SK-N-SH (cell line): Measurements from ENCODE around the gene KCNB1. TPM values are rescaled to one million over a fixed set of nuclear protein-coding genes. Genes with fewer than 3 reads are reported as not detected.
A peak's percentile ranks its signal among the peaks of the same experiment; 100 is the strongest.

ENCODE experiments used
- CTCF ChIA-PET: fragments of 300-600, 350-600 bp; formaldehyde crosslinking; extraction: SDS; loops from one replicate; lab custom pipeline; 2021; lab: Yijun Ruan, JAX
- POLR2A ChIA-PET: fragments of 350-600 bp; sonication (Branson Sonifier 250); formaldehyde crosslinking; extraction: SDS; loops from one replicate; lab custom pipeline; 2020; ENCODE audit warnings: antibody characterized with exemption, inconsistent platforms; lab: Yijun Ruan, JAX
- DNase-seq: peaks from one replicate; pipeline ENCODE4 v3.0.0; 2012
- H2AFZ ChIP-seq: fragments of 200-600 bp; sonication (generic); 2 replicates; pipeline ENCODE4 v1.8.1; 2016; ENCODE audit warnings: antibody characterized with exemption, mild to moderate bottlenecking, low read depth
- H3F3A ChIP-seq: fragments of 200-600 bp; sonication (generic); replicated peaks from 2 replicates; pipeline ENCODE3; 2016; ENCODE audit warnings: antibody characterized with exemption, mild to moderate bottlenecking; ENCODE audit not compliant: insufficient read depth
- H3K27ac ChIP-seq, 2 experiments: fragments of 200-500 bp in 1 of 2; fragments of 200-600 bp in 1 of 2; sonication (Bioruptor generic) in 1 of 2; sonication (generic), shearing (Covaris generic) in 1 of 2; 2 replicates each; pipeline versions ENCODE4 v1.5.1 to v1.6.1; 2014 to 2016; ENCODE audit warnings: low read depth in 2 of 2, inconsistent platforms in 1 of 2, low read length in 1 of 2, mild to moderate bottlenecking in 1 of 2, mixed read lengths in 1 of 2
- H3K27me3 ChIP-seq: fragments of 200-600 bp; sonication (generic), shearing (Covaris generic); 2 replicates; pipeline ENCODE4 v1.6.1; 2016; ENCODE audit warnings: mixed run types; ENCODE audit not compliant: insufficient read depth
- H3K36me3 ChIP-seq, 2 experiments: fragments of 200-500 bp in 1 of 2; fragments of 200-600 bp in 1 of 2; sonication (Bioruptor generic) in 1 of 2; sonication (generic) in 1 of 2; replicated peaks in 1 of 2; 2 replicates each; pipeline versions ENCODE3 to v1.5.1; 2014 to 2016; ENCODE audit warnings: low read length in 1 of 2, mild to moderate bottlenecking in 1 of 2; ENCODE audit not compliant: insufficient read depth in 2 of 2, control insufficient read depth in 1 of 2
- H3K4me1 ChIP-seq, 2 experiments: fragments of 200-500 bp in 1 of 2; fragments of 200-600 bp in 1 of 2; sonication (Bioruptor generic) in 1 of 2; sonication (generic), shearing (Covaris generic) in 1 of 2; 2 replicates each; pipeline versions ENCODE4 v1.5.1 to v1.6.1; 2014 to 2016; ENCODE audit warnings: low read depth in 1 of 2, low read length in 1 of 2, mixed run types in 1 of 2; ENCODE audit not compliant: insufficient read depth in 2 of 2, control insufficient read depth in 1 of 2
- H3K4me2 ChIP-seq: fragments of 200-600 bp; sonication (generic), shearing (Covaris generic); 2 replicates; pipeline ENCODE4 v1.6.1; 2017; ENCODE audit warnings: mixed run types
- H3K4me3 ChIP-seq, 2 experiments: fragments of 200-500 bp in 1 of 2; fragments of 200-600 bp in 1 of 2; sonication (Bioruptor generic) in 1 of 2; sonication (generic), shearing (Covaris generic) in 1 of 2; 2 replicates each; pipeline versions ENCODE4 v1.5.1 to v1.8.1; 2014 to 2016; ENCODE audit warnings: low read depth in 2 of 2, inconsistent platforms in 1 of 2, low read length in 1 of 2, mild to moderate bottlenecking in 1 of 2, mixed read lengths in 1 of 2, moderate library complexity in 1 of 2
- H3K79me2 ChIP-seq: fragments of 200-600 bp; sonication (generic); 2 replicates; pipeline ENCODE4 v1.8.1; 2017; ENCODE audit warnings: mild to moderate bottlenecking; ENCODE audit not compliant: insufficient read depth
- H3K9ac ChIP-seq: fragments of 200-600 bp; sonication (generic); 2 replicates; pipeline ENCODE4 v1.6.1; 2017; ENCODE audit warnings: mixed run types
- H3K9me2 ChIP-seq: fragments of 200-600 bp; sonication (generic); 2 replicates; pipeline ENCODE4 v1.6.1; 2017; ENCODE audit warnings: mixed run types
- H3K9me3 ChIP-seq: fragments of 200-600 bp; sonication (generic); 2 replicates; pipeline ENCODE4 v1.6.1; 2017; ENCODE audit warnings: mixed run types, mild to moderate bottlenecking, moderate library complexity
- H4K20me1 ChIP-seq: fragments of 200-600 bp; sonication (generic); 2 replicates; pipeline ENCODE4 v1.6.1; 2017; ENCODE audit warnings: mild to moderate bottlenecking, mixed run types; ENCODE audit not compliant: insufficient read depth
- CTCF ChIP-seq: fragments of 200-600 bp; sonication (generic); IDR thresholded peaks from 2 replicates; pipeline ENCODE4 v1.6.1; 2017; ENCODE audit warnings: antibody characterized with exemption, mild to moderate bottlenecking, moderate library complexity
- FOSL2 ChIP-seq: IDR thresholded peaks from 2 replicates; pipeline ENCODE4 v1.4.0; 2012; ENCODE audit warnings: low read depth, mild to moderate bottlenecking, moderate library complexity, borderline replicate concordance
- FOXJ3 ChIP-seq: sonication (generic); formaldehyde crosslinking; IDR thresholded peaks from 2 replicates; pipeline ENCODE4 v1.5.1; 2020; ENCODE audit warnings: mild to moderate bottlenecking, missing genetic modification reagents
- FOXM1 ChIP-seq: IDR thresholded peaks from 2 replicates; pipeline ENCODE4 v1.4.0; 2012; ENCODE audit warnings: low read depth, mild to moderate bottlenecking
- GATA2 ChIP-seq: sonication (generic); formaldehyde crosslinking; IDR thresholded peaks from 2 replicates; pipeline ENCODE4 v1.5.0; 2020; ENCODE audit warnings: mild to moderate bottlenecking, missing genetic modification reagents
- MEF2A ChIP-seq: IDR thresholded peaks from 2 replicates; pipeline ENCODE4 v1.4.0; 2012; ENCODE audit warnings: low read depth, borderline replicate concordance
- MXI1 ChIP-seq: IDR thresholded peaks from 2 replicates; pipeline ENCODE4 v1.6.1; 2012; ENCODE audit warnings: mild to moderate bottlenecking, low read depth, low read length, improper control_type of control experiment
- POLR2AphosphoS5 ChIP-seq: IDR thresholded peaks from 2 replicates; pipeline ENCODE4 v1.6.1; 2012; ENCODE audit warnings: low read depth, low read length
- RAD21 ChIP-seq: IDR thresholded peaks from 2 replicates; pipeline ENCODE4 v1.6.1; 2012; ENCODE audit warnings: mild to moderate bottlenecking, low read length
- RCOR1 ChIP-seq: fragments of 150-350 bp; IDR thresholded peaks from 2 replicates; pipeline ENCODE4 v1.6.1; 2017; ENCODE audit warnings: antibody characterized with exemption, low read length
- SIN3A ChIP-seq: IDR thresholded peaks from 2 replicates; pipeline ENCODE4 v1.6.1; 2012; ENCODE audit warnings: low read depth, mild to moderate bottlenecking, low read length, moderate library complexity, borderline replicate concordance
- TAF1 ChIP-seq: IDR thresholded peaks from 2 replicates; pipeline ENCODE4 v1.6.1; 2012; ENCODE audit warnings: low read depth, mild to moderate bottlenecking, low read length, moderate library complexity, borderline replicate concordance
- TCF12 ChIP-seq: IDR thresholded peaks from 2 replicates; pipeline ENCODE4 v1.4.0; 2012
- YY1 ChIP-seq: IDR thresholded peaks from 2 replicates; pipeline ENCODE4 v1.4.0; 2012; ENCODE audit warnings: low read depth, mild to moderate bottlenecking
- ZBTB33 ChIP-seq: IDR thresholded peaks from 2 replicates; pipeline ENCODE4 v1.4.0; 2012; ENCODE audit warnings: low read depth, borderline replicate concordance
- WGBS: methylation state at CpG from one replicate; pipeline ENCODE4 v1.1.6; 2017; ENCODE audit warnings: low lambda C conversion rate; 5-methylcytosine and 5-hydroxymethylcytosine counted together
- polyA plus RNA-seq, 3 experiments: library from polyadenylated mRNA; depleted of rRNA; stranded (reverse); fragments of >200 nt; gene quantifications; 2 replicates each; pipeline ENCODE4 v1.2.3, GENCODE V29; 2012
- TF ChIP-seq, protein P1 (sequence below): IDR thresholded peaks from 2 replicates; pipeline ENCODE4 v1.6.1; 2012; ENCODE audit warnings: mild to moderate bottlenecking, low read depth, low read length, moderate library complexity
- TF ChIP-seq, protein P2 (sequence below): IDR thresholded peaks from 2 replicates; pipeline ENCODE4 v1.4.0; 2012; ENCODE audit warnings: low read depth

Gene KCNB1
- polyA plus RNA-seq, 1 of the 3 experiments (the other 2 are of a cell fraction) = 0.82 TPM

DNA sequence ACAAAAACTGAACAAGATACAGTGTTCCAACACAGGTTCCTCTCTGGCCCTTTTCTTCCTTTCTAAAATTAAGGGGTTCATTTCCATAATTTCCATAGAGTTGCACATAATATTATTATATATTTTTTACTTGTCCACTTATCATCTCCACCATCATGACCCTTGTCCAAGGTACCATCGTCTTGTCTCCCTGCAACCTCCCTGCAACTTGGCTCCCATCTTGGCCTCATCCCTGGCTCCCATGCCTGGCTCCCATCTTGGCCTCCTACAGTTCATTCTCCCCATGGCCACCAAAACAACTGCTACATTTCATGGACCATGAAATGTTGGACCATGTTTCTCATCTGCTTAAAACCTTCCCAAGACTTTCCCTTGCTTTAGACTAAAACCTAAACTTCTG, 3.1 kb upstream of the KCNB1 start:
- Histone ChIP-seq H4K20me1 (no peaks in the 10 kb centered on the region), H3K27ac (no peak overlapping the region), H3K36me3 (no peaks in the 10 kb centered on the region), H3K4me1 (peaks cover 0 to 7% of the 10 kb centered on the region in 2 experiments; a peak in 1 of 4 replicates), H3K4me2 (no peak overlapping the region), H3K9ac (no peak overlapping the region), H3K4me3 (no peak overlapping the region), H3F3A (no peaks in the 10 kb centered on the region), H3K79me2 (no peaks in the 10 kb centered on the region), H3K27me3 (peaks cover 33% of the 10 kb centered on the region; the same call in 1 of the 2 replicates), H3K9me3 (no peaks in the 10 kb centered on the region), H2AFZ (no peak overlapping the region), H3K9me2 (no peaks in the 10 kb centered on the region)
- 67% methylated on average over 1 of the region's 1 CpG for WGBS
- TF ChIP-seq, protein P1, sequence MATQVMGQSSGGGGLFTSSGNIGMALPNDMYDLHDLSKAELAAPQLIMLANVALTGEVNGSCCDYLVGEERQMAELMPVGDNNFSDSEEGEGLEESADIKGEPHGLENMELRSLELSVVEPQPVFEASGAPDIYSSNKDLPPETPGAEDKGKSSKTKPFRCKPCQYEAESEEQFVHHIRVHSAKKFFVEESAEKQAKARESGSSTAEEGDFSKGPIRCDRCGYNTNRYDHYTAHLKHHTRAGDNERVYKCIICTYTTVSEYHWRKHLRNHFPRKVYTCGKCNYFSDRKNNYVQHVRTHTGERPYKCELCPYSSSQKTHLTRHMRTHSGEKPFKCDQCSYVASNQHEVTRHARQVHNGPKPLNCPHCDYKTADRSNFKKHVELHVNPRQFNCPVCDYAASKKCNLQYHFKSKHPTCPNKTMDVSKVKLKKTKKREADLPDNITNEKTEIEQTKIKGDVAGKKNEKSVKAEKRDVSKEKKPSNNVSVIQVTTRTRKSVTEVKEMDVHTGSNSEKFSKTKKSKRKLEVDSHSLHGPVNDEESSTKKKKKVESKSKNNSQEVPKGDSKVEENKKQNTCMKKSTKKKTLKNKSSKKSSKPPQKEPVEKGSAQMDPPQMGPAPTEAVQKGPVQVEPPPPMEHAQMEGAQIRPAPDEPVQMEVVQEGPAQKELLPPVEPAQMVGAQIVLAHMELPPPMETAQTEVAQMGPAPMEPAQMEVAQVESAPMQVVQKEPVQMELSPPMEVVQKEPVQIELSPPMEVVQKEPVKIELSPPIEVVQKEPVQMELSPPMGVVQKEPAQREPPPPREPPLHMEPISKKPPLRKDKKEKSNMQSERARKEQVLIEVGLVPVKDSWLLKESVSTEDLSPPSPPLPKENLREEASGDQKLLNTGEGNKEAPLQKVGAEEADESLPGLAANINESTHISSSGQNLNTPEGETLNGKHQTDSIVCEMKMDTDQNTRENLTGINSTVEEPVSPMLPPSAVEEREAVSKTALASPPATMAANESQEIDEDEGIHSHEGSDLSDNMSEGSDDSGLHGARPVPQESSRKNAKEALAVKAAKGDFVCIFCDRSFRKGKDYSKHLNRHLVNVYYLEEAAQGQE = peak; percentile 83
- TF ChIP-seq FOSL2 = no peak
- ChIA-PET CTCF (interaction anchor here (1.0 to 7.5 kb wide), 14 partner anchors 10 to 166 kb away, joined by 3 to 141 read pairs (median 26); no protein-coding TSS in a partner anchor), POLR2A (no interaction called here)
- DNase-seq = no peak

GRCh38 chr20:49484180-49485140, 2.0 kb upstream of the KCNB1 start:
- H3K4me1 ChIP-seq = peaks cover 0 to 13% of the 10 kb centered on the region in 2 experiments; a peak in 1 of 4 replicates
- CTCF ChIA-PET = interaction anchor here (0.6 to 7.5 kb wide), 72 partner anchors 9 to 864 kb away, joined by 3 to 141 read pairs (median 7); no protein-coding TSS in a partner anchor
- POLR2A ChIA-PET = interaction anchor here (1.0 to 1.5 kb wide), 3 partner anchors 99 to 148 kb away, joined by 4 to 7 read pairs (median 5); no protein-coding TSS in a partner anchor
- TF ChIP-seq FOXM1 (no peak), GATA2 (no peak), YY1 (no peak), RAD21 (peak; percentile 78), POLR2AphosphoS5 (no peak), MEF2A (no peak), CTCF (peak; percentile 75), TAF1 (no peak), FOSL2 (no peak), SIN3A (peak; percentile 79; the same call in 1 of the 2 replicates), ZBTB33 (no peak), RCOR1 (0 out of 2 replicates have a peak, but pooled peaks have one; percentile 50), TCF12 (no peak; the same call in 1 of the 2 replicates), MXI1 (peak; percentile 86), FOXJ3 (CRISPR knock-in tag) (0 out of 2 replicates have a peak, but pooled peaks have one; percentile 34)
- TF ChIP-seq, protein P2, sequence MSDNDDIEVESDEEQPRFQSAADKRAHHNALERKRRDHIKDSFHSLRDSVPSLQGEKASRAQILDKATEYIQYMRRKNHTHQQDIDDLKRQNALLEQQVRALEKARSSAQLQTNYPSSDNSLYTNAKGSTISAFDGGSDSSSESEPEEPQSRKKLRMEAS = peak; percentile 63; the same call in 1 of the 2 replicates

More at GRCh38 chr20:49484180-49485140, 2.0 kb upstream of the KCNB1 start:
- 2% methylated on average over 23 of the region's 61 CpGs for WGBS
- Histone ChIP-seq H3K9me3 (no peaks in the 10 kb centered on the region), H3K27ac (no peak overlapping the region; a peak in 1 of 4 replicates), H3K4me3 (peak overlapping the region; percentile 65 to 72), H3K9me2 (no peaks in the 10 kb centered on the region), H3F3A (no peaks in the 10 kb centered on the region), H3K79me2 (no peaks in the 10 kb centered on the region), H4K20me1 (no peaks in the 10 kb centered on the region), H3K4me2 (peak overlapping the region; percentile 89), H2AFZ (peak overlapping the region; percentile 87; the same call in 1 of the 2 replicates), H3K9ac (0 out of 2 replicates have a peak overlapping the region, but pooled peaks have one; percentile 31), H3K36me3 (no peaks in the 10 kb centered on the region), H3K27me3 (peaks cover 33% of the 10 kb centered on the region; the same call in 1 of the 2 replicates)
- DNase-seq = peak; percentile 94
